ENCODE results near the gene BCL11B.

- no peak for TF ChIP-seq POLR2AphosphoS5 (IDR thresholded peaks at IDR 0.05; ENCODE audit: low read depth, low read length)
- TF ChIP-seq MAX (IDR thresholded peaks at IDR 0.05): no peak
- no peak for TF ChIP-seq SP2 (IDR thresholded peaks at IDR 0.05; ENCODE audit: low read length)
- TF ChIP-seq POLR2A (IDR thresholded peaks at IDR 0.05; ENCODE audit: control extremely low read depth in 1 of 2, low read depth in 2 of 2, low read length in 2 of 2): no peak
- TF ChIP-seq CHD2 (IDR thresholded peaks at IDR 0.05; ENCODE audit: low read length): no peak
- no peak for TF ChIP-seq EZH2 (IDR thresholded peaks at IDR 0.05; ENCODE audit: low read depth, low read length, severe bottlenecking)
- TF ChIP-seq CTCF (IDR thresholded peaks at IDR 0.05; ENCODE audit: control extremely low read depth in 1 of 3, insufficient read depth in 1 of 3, low read depth in 1 of 3, low read length in 3 of 3): no peak
- no peak for TF ChIP-seq BCL11A (IDR thresholded peaks at IDR 0.05; ENCODE audit: low read depth in 2 of 2, low read length in 2 of 2)
- TF ChIP-seq SIN3A (conservative IDR thresholded peaks at IDR 0.05 in 1 of 2, IDR thresholded peaks at IDR 0.05 in 1 of 2; ENCODE audit: low read depth in 1 of 2, low read length in 2 of 2): no peak
- no peak for TF ChIP-seq TAF1 (IDR thresholded peaks at IDR 0.05; ENCODE audit: low read depth, low read length)
- no peak for TF ChIP-seq HDAC6 (IDR thresholded peaks at IDR 0.05; ENCODE audit: low read depth, low read length)
Measured at GRCh38 chr14:99250636-99251208, 21.3 kb downstream of the BCL11B start.

Data from H1 (cell line).